Esophagus squamous epithelium (tissue), 5 donors: ENCODE results near the gene DRAM2. TPM values are rescaled to one million over a fixed set of nuclear protein-coding genes. Genes with fewer than 3 reads are reported as not detected.

ENCODE experiments used
- DNase-seq: peaks from one replicate; lab custom pipeline; 2025; lab: John Stamatoyannopoulos, UW
- H3K27ac ChIP-seq, 4 donors: fragments of 200-600 bp; sonication (generic); one replicate each; pipeline ENCODE4 v1.5.1; 2016 to 2019; ENCODE audit warnings: mild to moderate bottlenecking in 1 of 4
- H3K27me3 ChIP-seq, 4 donors: fragments of 200-600 bp; sonication (generic); 1 replicate in 3 of 4; 2 replicates in 1 of 4; pipeline versions ENCODE4 v1.5.1 to v1.6.0; 2017 to 2021; ENCODE audit warnings: antibody characterized with exemption in 1 of 4
- H3K36me3 ChIP-seq, 3 donors: fragments of 200-600 bp; sonication (generic); one replicate each; pipeline ENCODE4 v1.5.1; 2016 to 2019
- H3K4me1 ChIP-seq, 3 donors: fragments of 200-600 bp; sonication (generic); one replicate each; pipeline ENCODE4 v1.5.1; 2017 to 2019
- H3K4me3 ChIP-seq, 4 donors: fragments of 200-600 bp; sonication (generic); 1 replicate in 3 of 4; 2 replicates in 1 of 4; pipeline ENCODE4 v1.5.1; 2016 to 2019; ENCODE audit warnings: mild to moderate bottlenecking in 2 of 4, moderate library complexity in 1 of 4
- H3K9me3 ChIP-seq, 3 donors: fragments of 200-600 bp; sonication (generic); one replicate each; pipeline ENCODE4 v1.5.1; 2016 to 2019
- CTCF ChIP-seq, 6 experiments: fragments of 450-650 bp in 4 of 6; fragments of 200-600 bp in 2 of 6; sonication (generic) in 2 of 6; IDR thresholded peaks; one replicate each; pipeline ENCODE4 v1.5.1; 2016 to 2019; ENCODE audit warnings: antibody characterized with exemption in 6 of 6, mild to moderate bottlenecking in 4 of 6, moderate library complexity in 4 of 6
- POLR2A ChIP-seq, 4 donors: fragments of 450-650 bp; IDR thresholded peaks; one replicate each; pipeline ENCODE4 v1.6.1; 2017; ENCODE audit warnings: antibody characterized with exemption in 4 of 4, mild to moderate bottlenecking in 4 of 4, moderate library complexity in 3 of 4
- WGBS, 2 donors: methylation state at CpG; one replicate each; pipeline ENCODE4 v1.1.5; 2018; 5-methylcytosine and 5-hydroxymethylcytosine counted together
- intact Hi-C: fragments of 100-400 bp; cut with DNase I; formaldehyde crosslinking; loops from one replicate; pipeline ENCODE4 v1.15.0; 2022
- total RNA-seq, 4 donors: library from RNA; depleted of rRNA; stranded (reverse); fragments of >200 nt; gene quantifications; one replicate each; pipeline ENCODE4 v1.1.0, GENCODE V29; 2016
- donor health status: DM: yes; HTN: yes; CAD: no.

DRAM2 gene
- total RNA-seq, 4 donors from 2014 or later: 15.4 to 53.6 (median 26.9) TPM

DNA sequence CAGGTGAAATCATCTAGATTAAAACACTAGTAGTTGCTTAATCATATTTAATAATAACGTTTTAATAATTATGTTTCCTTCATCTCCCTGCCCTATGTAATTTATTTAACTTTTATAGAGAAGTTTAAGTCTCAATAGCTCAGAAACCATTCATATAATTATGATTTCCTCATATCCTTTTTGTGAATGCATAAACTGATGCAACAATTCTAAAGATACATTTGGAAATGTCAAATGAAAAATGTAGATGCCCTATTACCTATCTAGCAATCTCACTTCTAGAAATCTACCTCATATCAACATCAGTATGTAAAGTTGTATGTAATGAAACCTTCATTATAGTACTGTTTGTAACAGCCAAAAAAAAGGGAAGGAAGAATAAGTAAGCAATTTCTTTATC is 10.5 kb downstream of the DRAM2 start:
- Histone ChIP-seq H3K36me3 (peaks cover 0 to 69% (median 8%) of the 10 kb centered on the region in 3 donors), H3K27me3 (no peaks in the 10 kb centered on the region), H3K4me1 (no peaks in the 10 kb centered on the region), H3K4me3 (no peak overlapping the region), H3K9me3 (no peaks in the 10 kb centered on the region), H3K27ac (no peak overlapping the region)
- TF ChIP-seq CTCF (IDR thresholded peaks at IDR 0.05): no peak
- no peak for TF ChIP-seq POLR2A (IDR thresholded peaks at IDR 0.05)
- intact Hi-C loops: no loop called here
- no peak for DNase-seq
- WGBS, 2 donors: 37 to 65% methylated on average over 1 of the region's 1 CpG

- WGBS, 2 donors: 78 to 86% methylated on average over 3 of the region's 3 CpGs
- Histone ChIP-seq H3K4me3 (no peak overlapping the region), H3K36me3 (peaks cover 7 to 82% (median 8%) of the 10 kb centered on the region in 3 donors), H3K9me3 (no peaks in the 10 kb centered on the region), H3K27ac (no peak overlapping the region), H3K4me1 (no peaks in the 10 kb centered on the region), H3K27me3 (no peaks in the 10 kb centered on the region)
- TF ChIP-seq POLR2A (IDR thresholded peaks at IDR 0.05) (no peak), CTCF (IDR thresholded peaks at IDR 0.05) (no peak)
- no peak for DNase-seq
- intact Hi-C loops: no loop called here
Measured at GRCh38 chr1:111127923-111128643, 11.8 kb downstream of the DRAM2 start.

DNA sequence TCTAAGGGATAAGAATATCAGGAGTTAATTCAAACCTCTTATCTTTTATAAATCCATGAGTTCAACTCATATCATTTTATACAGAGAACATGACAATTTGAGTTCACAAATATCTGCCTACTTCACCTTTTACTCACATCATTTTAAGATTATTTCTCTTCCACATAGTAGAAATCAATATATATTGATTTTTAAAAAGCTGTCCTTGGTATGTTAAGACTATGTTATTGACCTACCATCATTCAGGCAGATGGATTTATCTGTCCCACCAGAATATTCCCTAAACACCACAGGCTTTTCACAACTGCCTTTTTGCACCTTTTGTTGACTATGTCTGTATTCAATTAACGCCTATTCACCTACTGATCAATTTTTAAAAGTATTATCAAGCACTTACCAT is 13.5 kb downstream of the DRAM2 start:
- Histone ChIP-seq H3K4me1 (no peaks in the 10 kb centered on the region), H3K27ac (no peak overlapping the region), H3K4me3 (no peak overlapping the region), H3K27me3 (no peaks in the 10 kb centered on the region), H3K9me3 (no peaks in the 10 kb centered on the region), H3K36me3 (peaks cover 7 to 83% (median 8%) of the 10 kb centered on the region in 3 donors)
- no peak for DNase-seq
- TF ChIP-seq POLR2A (IDR thresholded peaks at IDR 0.05) (no peak), CTCF (IDR thresholded peaks at IDR 0.05) (no peak)
- WGBS, 2 donors: 100% methylated on average over 1 of the region's 1 CpG
- intact Hi-C loops: no loop called here

DNA sequence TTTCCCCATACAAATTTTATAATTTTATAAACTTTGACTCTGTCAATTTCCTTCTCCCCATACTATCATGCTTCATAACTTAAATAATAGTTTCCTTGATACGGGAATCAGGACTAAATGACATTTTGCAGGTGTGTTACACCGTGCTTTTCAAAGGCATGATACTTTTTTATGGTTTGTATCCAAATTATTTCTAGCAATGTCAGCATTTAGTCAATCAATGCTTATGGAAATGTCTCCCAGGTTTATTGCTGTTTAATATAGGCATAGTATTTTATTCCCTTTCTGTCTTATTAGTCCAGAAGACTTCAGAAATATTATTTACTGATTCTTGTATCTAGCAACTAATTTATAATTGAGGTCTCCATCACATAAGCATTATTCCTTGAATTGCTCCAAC is 23.4 kb downstream of the DRAM2 start:
- DNase-seq: no peak
- intact Hi-C loops: no loop called here
- no peaks in the 10 kb centered on the region for H3K9me3 ChIP-seq
- H3K27ac ChIP-seq: no peak overlapping the region
- no peak for TF ChIP-seq POLR2A (IDR thresholded peaks at IDR 0.05)
- TF ChIP-seq CTCF (IDR thresholded peaks at IDR 0.05): no peak
- no peak overlapping the region for H3K4me3 ChIP-seq
- no peaks in the 10 kb centered on the region for H3K4me1 ChIP-seq
- 94% methylated on average over 2 of the region's 2 CpGs for WGBS, 2 donors
- no peaks in the 10 kb centered on the region for H3K27me3 ChIP-seq
- peaks cover 0 to 63% (median 0%) of the 10 kb centered on the region in 3 donors for H3K36me3 ChIP-seq

DNA sequence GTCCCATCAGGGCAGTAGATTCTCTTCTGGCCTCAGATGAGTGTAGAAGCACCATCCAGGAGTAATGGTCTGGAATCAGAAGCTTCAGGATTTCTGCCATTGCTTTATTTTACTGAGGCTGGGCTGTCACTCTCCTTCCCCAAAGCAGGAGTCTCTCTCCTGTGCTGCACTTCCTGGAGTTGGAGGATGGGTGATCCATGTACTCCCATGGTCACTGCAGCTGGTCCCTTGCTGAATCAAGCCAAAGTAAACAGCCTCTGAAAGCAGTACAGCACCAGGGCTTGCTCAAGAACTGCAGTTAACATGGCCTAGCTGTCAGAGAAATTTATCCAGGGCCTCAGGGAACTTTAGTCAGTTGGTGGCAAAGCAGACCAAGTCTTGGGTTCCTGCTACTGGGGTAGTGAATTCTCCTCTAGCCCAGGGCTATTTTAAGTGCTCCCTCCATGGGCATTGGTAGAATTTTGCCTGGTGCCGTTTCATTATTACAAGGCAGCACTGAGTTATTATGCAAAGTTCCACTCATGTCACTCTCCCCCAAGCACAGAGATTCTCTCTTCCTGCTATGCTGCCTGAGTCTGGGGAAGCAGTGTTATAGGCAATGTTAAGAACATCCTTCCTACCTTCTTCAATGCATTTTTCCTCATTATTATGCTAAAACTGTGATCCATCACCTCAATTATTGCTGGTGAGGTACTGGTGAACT is 29.5 kb downstream of the DRAM2 start:
- TF ChIP-seq CTCF (IDR thresholded peaks at IDR 0.05) (no peak), POLR2A (IDR thresholded peaks at IDR 0.05) (no peak)
- Histone ChIP-seq H3K4me1 (no peaks in the 10 kb centered on the region), H3K27me3 (no peaks in the 10 kb centered on the region), H3K27ac (no peak overlapping the region), H3K9me3 (peaks cover 0 to 23% (median 3%) of the 10 kb centered on the region in 3 donors), H3K36me3 (peaks cover 0 to 15% (median 0%) of the 10 kb centered on the region in 3 donors), H3K4me3 (no peak overlapping the region)
- DNase-seq: no peak
- intact Hi-C loops: no loop called here
- whole genome bisulfite sequencing, 2 donors: 80 to 92% methylated on average over 1 of the region's 1 CpG
